ENCODE data around the gene COA1. TPM values are rescaled to one million over a fixed set of nuclear protein-coding genes. Genes with fewer than 3 reads are reported as not detected.

The COA1 gene
- total RNA-seq, 2 experiments from 2014 or later = 78.9 to 79.6 TPM

DNA sequence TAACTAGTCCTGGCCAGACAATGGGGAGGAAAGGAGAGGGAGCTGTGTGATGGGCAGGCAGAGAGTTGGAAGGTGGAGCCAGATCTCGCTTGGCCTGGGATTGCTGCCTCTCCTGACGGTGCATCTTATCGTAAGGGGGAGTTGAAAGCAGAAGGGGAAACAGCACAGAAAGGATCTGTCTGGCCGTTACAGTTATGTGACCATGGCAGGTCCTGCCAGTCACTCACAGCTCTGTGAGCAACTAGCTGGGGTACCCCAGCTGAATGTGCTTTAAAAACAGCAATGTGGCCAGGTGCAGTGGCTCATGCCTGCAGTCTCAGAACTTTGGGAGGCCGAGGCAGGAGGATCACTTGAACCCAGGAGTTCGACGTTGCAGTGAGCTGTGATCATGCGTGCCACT, 37.2 kb upstream of the COA1 start:
- ChIA-PET CTCF (interaction anchor here (1.1 kb wide), 1 partner anchor 72 kb away, joined by 6 read pairs; no protein-coding TSS in a partner anchor), POLR2A (no interaction called here)
- peaks cover 32% of the 10 kb centered on the region for H3K4me1 Mint-ChIP-seq (ENCODE audit: low read depth)
- intact Hi-C loops (cut with micrococcal nuclease) = no loop called here
- no peak overlapping the region for H3K27ac Mint-ChIP-seq
- peaks cover 3% of the 10 kb centered on the region for H3K36me3 Mint-ChIP-seq
- no peak overlapping the region for H3K4me3 Mint-ChIP-seq
- no peak for DNase-seq
- no peaks in the 10 kb centered on the region for H3K27me3 Mint-ChIP-seq
- H3K9me3 Mint-ChIP-seq = no peaks in the 10 kb centered on the region

DNA sequence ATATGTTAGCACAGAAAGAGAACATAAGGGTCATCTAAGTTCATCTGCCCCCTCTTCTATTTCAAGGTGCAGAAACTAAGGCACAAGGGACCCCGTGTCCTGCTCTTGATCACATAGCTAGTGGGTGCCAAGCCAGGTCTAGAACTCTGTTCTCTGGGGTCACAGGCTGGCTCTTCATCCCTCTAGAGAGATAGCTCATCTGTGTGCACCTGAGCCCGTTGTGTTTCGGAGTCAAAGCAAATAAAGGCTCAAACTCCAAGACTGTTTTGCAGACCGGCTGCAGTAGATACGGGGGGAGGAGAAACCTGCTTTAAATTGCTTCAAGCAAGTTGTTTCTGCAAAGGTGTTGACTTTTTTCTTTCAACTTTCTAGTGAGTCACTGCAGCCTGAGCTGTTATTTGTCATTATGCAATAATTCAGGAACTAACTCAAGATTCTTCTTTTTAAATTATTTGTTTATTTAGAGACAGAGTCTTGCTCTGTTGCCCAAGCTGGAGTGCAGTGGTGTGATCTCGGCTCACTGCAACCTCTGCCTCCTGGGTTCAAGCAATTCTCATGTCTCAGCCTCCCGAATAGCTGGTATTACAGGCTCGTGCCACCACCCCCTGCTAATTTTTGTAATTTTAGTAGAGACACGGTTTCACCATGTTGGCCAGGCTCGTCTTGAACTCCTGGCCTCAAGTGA, 35.6 kb upstream of the COA1 start:
- H3K9me3 Mint-ChIP-seq = no peaks in the 10 kb centered on the region
- intact Hi-C loops (cut with micrococcal nuclease) = loop anchor here (5.0 kb wide), 1 partner anchor 38 kb away; the partner anchor contains the start of gene COA1
- DNase-seq = no peak
- no peaks in the 10 kb centered on the region for H3K27me3 Mint-ChIP-seq
- H3K27ac Mint-ChIP-seq = no peak overlapping the region
- peaks cover 39% of the 10 kb centered on the region for H3K4me1 Mint-ChIP-seq (ENCODE audit: low read depth)
- ChIA-PET CTCF (interaction anchor here (0.7 to 4.8 kb wide), 3 partner anchors 64 to 184 kb away, joined by 3 to 18 read pairs (median 4); partner anchors contain the start of gene STK17A), POLR2A (interaction anchor here (1.3 kb wide), 1 partner anchor 182 kb away, joined by 3 read pairs; the partner anchor contains the start of gene STK17A)
- H3K4me3 Mint-ChIP-seq = no peak overlapping the region
- no peaks in the 10 kb centered on the region for H3K36me3 Mint-ChIP-seq

DNA sequence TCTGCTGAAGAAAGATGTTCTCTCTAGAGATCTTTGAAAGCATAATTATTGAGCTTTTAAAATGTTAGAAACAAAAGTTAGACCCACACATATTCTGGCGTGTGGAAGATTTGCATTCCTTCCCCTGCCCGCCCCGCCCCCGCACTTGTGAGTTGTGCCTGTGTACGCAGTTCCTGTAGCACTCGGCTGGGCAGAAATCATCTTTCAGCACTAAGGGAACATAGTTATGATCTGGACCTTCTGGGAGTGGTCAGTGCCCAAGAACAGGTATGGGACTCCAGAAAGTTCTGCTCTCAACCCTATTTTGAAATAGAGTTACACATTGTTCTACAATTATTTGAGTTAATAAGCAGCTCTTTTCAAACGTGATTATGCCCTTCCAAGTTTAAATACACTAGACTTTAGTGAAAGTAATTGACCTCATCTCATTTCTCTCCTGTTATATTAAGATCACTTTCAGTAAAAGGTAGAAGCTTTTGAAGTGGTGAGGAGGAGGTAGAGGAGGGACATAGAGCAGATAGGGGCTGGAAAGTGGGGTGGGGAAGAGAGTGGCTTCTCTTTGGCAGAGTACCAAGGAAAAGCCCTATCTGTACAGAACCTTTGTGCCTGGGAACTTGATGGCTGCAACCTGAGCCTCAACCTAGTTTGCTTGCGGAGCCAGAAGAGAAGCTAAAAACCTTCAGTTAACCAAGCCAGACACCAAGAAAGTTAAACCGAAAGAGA, 34.9 kb upstream of the COA1 start:
- H3K27me3 Mint-ChIP-seq = no peaks in the 10 kb centered on the region
- H3K27ac Mint-ChIP-seq = peak overlapping the region; percentile 6
- intact Hi-C loops (cut with micrococcal nuclease) = loop anchor here (5.0 kb wide), 1 partner anchor 37 kb away; the partner anchor contains the start of gene COA1
- no peaks in the 10 kb centered on the region for H3K36me3 Mint-ChIP-seq
- ChIA-PET CTCF (interaction anchor here (1.0 to 4.8 kb wide), 3 partner anchors 64 to 247 kb away, joined by 3 to 18 read pairs (median 4); partner anchors contain the start of gene STK17A), POLR2A (interaction anchor here (0.6 to 1.3 kb wide), 2 partner anchors 169 to 182 kb away, joined by 3 read pairs; partner anchors contain the start of gene STK17A)
- H3K9me3 Mint-ChIP-seq = no peaks in the 10 kb centered on the region
- H3K4me1 Mint-ChIP-seq (ENCODE audit: low read depth) = peaks cover 43% of the 10 kb centered on the region
- H3K4me3 Mint-ChIP-seq = no peak overlapping the region
- DNase-seq = peak; percentile 74

DNA sequence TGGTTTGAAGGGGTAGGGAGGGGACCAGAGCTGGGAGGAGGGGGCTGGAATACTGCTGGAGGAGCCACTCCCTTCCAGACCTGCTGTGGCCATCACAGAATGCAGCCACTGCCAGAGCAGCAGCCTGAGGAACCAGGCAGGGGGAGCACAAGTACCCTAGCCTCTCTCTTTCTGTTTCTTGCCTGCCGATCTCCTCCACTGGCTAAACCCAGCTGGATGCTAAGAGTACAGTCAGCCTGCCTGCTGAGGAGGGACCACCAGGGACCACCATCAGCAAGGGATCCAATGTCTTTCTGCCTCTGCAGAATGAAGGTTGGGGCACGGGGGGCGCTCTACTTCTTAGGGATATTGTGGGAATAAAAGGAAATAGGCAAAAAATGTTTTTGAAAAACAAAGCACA, 33.9 kb upstream of the COA1 start:
- DNase-seq = no peak
- H3K9me3 Mint-ChIP-seq = no peaks in the 10 kb centered on the region
- peaks cover 41% of the 10 kb centered on the region for H3K4me1 Mint-ChIP-seq (ENCODE audit: low read depth)
- ChIA-PET CTCF (interaction anchor here (0.6 to 4.8 kb wide), 2 partner anchors 149 to 181 kb away, joined by 3 to 18 read pairs; partner anchors contain the start of gene STK17A), POLR2A (no interaction called here)
- H3K36me3 Mint-ChIP-seq = no peaks in the 10 kb centered on the region
- H3K4me3 Mint-ChIP-seq = no peak overlapping the region
- no peak overlapping the region for H3K27ac Mint-ChIP-seq
- intact Hi-C loops (cut with micrococcal nuclease) = loop anchor here (5.0 kb wide), 1 partner anchor 36 kb away; the partner anchor contains the start of gene COA1
- no peaks in the 10 kb centered on the region for H3K27me3 Mint-ChIP-seq

DNA sequence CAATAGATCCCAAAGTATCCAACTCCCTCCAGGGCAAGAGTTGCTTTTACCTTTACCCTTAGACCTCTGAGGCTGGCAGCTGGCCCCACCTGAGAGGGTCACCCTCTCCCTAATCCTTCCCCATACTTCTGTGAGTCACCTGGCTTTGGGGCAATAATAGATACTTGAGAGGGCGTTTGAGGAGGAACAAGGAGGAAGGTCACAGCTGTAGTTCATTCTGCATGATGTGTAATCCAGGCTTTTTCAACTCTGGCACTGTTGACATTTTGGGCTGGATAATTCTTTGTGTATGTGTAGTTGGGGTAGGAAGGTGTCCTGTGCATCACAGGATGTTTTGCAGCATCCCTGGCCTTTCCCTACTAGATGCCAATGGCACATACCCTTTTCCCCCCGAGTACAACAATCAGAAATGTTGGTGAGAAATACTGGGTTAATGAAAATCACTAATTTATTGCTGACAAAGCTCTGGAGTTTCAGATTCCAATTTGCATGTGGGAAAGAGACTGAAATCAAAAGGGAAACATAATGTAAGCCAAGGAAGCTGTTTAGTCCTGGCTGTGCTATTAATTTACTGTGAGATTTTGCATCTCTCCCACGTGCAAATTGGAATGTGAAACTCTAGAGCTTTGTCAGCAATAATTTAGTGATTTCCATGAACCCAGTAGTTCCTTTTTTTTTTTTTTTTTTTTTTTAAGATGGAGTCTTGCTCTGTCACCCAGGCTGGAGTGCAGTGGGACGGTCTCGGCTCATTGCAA, 32.8 kb upstream of the COA1 start:
- no peak for DNase-seq
- Mint-ChIP-seq H3K27me3 (peaks cover 4% of the 10 kb centered on the region), H3K9me3 (no peaks in the 10 kb centered on the region), H3K27ac (no peak overlapping the region), H3K4me1 (ENCODE audit: low read depth) (peaks cover 51% of the 10 kb centered on the region), H3K36me3 (no peaks in the 10 kb centered on the region), H3K4me3 (no peak overlapping the region)
- ChIA-PET CTCF (interaction anchor here (0.6 to 4.8 kb wide), 4 partner anchors 76 to 180 kb away, joined by 3 to 18 read pairs (median 3); partner anchors contain the start of gene STK17A), POLR2A (interaction anchor here (0.7 kb wide), 1 partner anchor 16 kb away, joined by 3 read pairs; no protein-coding TSS in a partner anchor)
- intact Hi-C loops (cut with micrococcal nuclease) = loop anchor here (5.0 kb wide), 1 partner anchor 35 kb away; the partner anchor contains the start of gene COA1

DNA sequence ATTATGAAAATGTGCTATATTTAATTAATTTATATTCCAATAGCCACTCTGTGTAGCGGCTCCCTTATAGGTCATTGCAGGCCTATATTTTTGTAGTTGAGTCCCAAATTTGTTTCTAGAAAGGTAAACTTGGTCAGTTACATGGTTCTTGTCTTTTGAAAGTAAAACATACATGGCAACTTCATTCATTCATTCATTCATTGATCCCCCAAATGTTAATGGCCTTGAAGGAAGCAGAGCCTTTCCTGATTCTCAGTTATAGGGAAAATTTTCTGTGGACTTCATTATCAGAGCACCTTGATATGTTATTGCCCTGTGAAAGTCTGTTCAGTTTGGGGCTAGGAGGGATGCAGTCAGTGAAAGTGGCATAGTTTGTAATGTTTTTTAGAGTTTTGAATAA, 32.1 kb upstream of the COA1 start:
- intact Hi-C loops (cut with micrococcal nuclease) = loop anchor here (5.0 kb wide), 1 partner anchor 34 kb away; the partner anchor contains the start of gene COA1
- CTCF ChIA-PET = interaction anchor here (1.0 to 4.8 kb wide), 3 partner anchors 77 to 179 kb away, joined by 3 to 18 read pairs (median 3); partner anchors contain the start of gene STK17A
- Mint-ChIP-seq H3K27ac (no peak overlapping the region), H3K27me3 (peaks cover 5% of the 10 kb centered on the region), H3K4me1 (ENCODE audit: low read depth) (peaks cover 58% of the 10 kb centered on the region), H3K9me3 (no peaks in the 10 kb centered on the region), H3K36me3 (no peaks in the 10 kb centered on the region), H3K4me3 (no peak overlapping the region)
- POLR2A ChIA-PET = no interaction called here
- DNase-seq = no peak

DNA sequence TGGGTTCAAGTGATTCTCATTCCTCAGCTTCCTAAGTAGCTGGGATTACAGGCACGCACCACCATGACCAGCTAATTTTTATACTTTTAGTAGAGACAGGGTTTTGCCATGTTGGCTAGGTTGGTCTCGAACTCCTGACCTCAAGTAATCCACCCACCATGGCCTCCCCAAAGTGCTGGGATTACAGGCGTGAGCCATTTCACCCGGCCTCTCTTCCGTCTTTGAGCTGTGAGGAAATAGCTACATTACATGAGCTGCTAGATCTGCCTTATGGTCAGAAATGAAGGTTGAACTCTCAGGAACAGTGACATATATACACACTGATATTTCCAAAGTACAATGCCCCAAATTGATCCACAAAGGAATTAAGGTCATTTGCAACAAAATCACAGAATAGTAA, 31.5 kb upstream of the COA1 start:
- H3K4me3 Mint-ChIP-seq = no peak overlapping the region
- peaks cover 62% of the 10 kb centered on the region for H3K4me1 Mint-ChIP-seq (ENCODE audit: low read depth)
- H3K36me3 Mint-ChIP-seq = no peaks in the 10 kb centered on the region
- intact Hi-C loops (cut with micrococcal nuclease) = loop anchor here (5.0 kb wide), 1 partner anchor 34 kb away; the partner anchor contains the start of gene COA1
- no peak for DNase-seq
- H3K9me3 Mint-ChIP-seq = no peaks in the 10 kb centered on the region
- H3K27ac Mint-ChIP-seq = no peak overlapping the region
- ChIA-PET POLR2A (interaction anchor here (0.6 kb wide), 2 partner anchors 177 to 358 kb away, joined by 4 to 5 read pairs; no protein-coding TSS in a partner anchor), CTCF (interaction anchor here (1.0 to 4.8 kb wide), 3 partner anchors 77 to 178 kb away, joined by 3 to 18 read pairs (median 3); partner anchors contain the start of gene STK17A)
- peaks cover 8% of the 10 kb centered on the region for H3K27me3 Mint-ChIP-seq

DNA sequence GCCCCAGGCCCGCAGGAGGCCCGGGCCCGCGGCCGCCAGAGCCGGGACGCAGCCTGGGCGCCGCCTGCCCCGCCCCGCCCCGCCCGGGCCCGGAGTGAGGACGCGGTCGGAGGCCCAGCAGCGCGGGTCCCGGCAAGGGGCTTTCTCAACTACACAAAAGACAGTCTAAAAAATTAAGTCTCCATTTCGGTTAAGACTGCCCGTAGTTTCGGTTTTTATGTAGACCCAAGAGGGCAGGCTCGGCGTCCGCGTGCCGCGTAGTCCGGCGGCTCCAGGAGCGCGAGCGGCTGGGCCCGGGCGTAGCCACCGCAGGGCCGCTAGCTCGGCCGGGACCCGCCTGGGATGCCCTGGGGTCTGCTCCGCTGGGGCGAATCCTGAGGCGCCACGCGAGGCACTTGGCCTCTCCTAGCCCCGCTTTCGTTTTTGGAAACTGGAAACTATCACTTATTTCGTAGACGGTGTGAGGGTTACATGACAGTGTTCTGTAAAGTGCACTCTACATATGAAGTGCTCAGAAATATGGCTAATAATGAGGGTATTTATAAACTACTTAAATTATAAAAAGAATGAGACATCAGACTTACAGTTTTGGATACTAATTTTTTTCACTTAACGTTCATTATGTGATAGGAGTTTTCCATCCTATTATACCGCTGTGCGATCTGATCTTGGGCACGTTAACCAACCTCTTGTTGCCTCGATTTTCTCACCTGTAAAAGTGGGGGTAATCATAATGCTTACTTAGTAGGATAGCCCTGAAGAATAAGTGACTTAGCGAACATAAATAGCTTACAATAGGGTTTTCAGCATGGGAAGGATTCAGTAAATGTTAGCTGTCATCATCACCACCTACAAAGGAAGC, 29.7 kb upstream of the COA1 start:
- ChIA-PET POLR2A (interaction anchor here (0.6 to 1.1 kb wide), 2 partner anchors 23 to 176 kb away, joined by 3 to 4 read pairs; partner anchors contain the start of gene STK17A), CTCF (interaction anchor here (0.6 to 4.0 kb wide), 7 partner anchors 22 to 817 kb away, joined by 3 to 20 read pairs (median 4); partner anchors contain the start of genes COA1 and STK17A)
- Mint-ChIP-seq H3K4me3 (peak overlapping the region; percentile 82), H3K9me3 (no peaks in the 10 kb centered on the region), H3K27me3 (peaks cover 10% of the 10 kb centered on the region), H3K36me3 (no peaks in the 10 kb centered on the region), H3K27ac (no peak overlapping the region), H3K4me1 (ENCODE audit: low read depth) (peaks cover 53% of the 10 kb centered on the region)
- peak; percentile 60 for DNase-seq
- intact Hi-C loops (cut with micrococcal nuclease) = loop anchor here (1.0 to 2.0 kb wide), 2 partner anchors 8 to 76 kb away; no protein-coding TSS in a partner anchor

DNA sequence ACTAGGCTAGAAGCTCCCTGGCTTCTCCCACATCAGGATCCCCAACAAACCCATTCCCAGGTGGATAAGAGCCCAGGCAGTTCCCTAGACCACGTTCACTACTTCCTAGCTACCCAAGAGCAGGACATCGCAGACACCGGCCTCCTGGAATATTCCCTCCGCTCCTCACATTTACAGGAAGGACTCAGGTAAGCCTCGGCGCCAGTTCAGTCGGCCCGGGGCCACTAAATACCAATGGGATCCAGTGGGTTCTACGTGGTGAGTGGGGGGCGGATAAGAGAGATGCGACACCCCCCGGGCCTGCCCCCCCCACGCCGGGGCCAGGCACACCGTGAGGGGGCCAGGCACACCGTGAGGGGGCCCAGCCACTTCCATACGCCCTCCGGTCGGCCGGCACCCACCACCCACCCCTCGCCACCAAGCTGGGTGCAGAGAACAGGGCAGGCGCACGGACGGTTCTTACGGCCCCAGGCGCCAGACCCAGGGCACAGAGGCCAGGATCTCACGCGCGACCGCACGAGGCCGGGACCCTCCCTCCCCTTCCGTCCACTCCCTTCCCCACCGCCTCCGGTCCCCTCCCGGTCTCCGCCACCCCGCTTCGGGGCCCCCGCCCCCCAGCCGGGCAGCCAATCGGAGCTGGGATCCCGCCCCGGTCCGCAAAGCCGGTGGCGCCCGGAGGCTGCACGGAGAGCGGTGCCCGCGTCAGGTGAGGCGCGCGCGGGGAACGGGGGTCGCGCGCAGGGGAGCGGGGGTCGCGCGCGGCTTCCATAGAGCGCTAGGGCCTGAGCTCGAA, 28.9 kb upstream of the COA1 start, which contains the start of gene BLVRA:
TSS of gene BLVRA (plus strand) at position 652 of the 793 bp plus-strand sequence. CDS start 12,479 bp downstream, outside the sequence.
- peak; percentile 76 for DNase-seq
- Mint-ChIP-seq H3K4me3 (peak within 1 kb of the TSS; percentile 82), H3K4me1 (ENCODE audit: low read depth) (peaks cover 47% of the 10 kb centered on the region), H3K27me3 (peaks cover 13% of the 10 kb centered on the region), H3K27ac (no peak within 1 kb of the TSS), H3K9me3 (no peaks in the 10 kb centered on the region), H3K36me3 (no peaks in the 10 kb centered on the region)
- ChIA-PET CTCF (interaction anchor here (0.6 to 4.0 kb wide), 7 partner anchors 21 to 816 kb away, joined by 3 to 20 read pairs (median 4); partner anchors contain the start of genes COA1 and STK17A), POLR2A (interaction anchor here (1.1 kb wide), 1 partner anchor 175 kb away, joined by 4 read pairs; the partner anchor contains the start of gene STK17A)
- intact Hi-C loops (cut with micrococcal nuclease) = loop anchor here (2.0 kb wide), 1 partner anchor 77 kb away; no protein-coding TSS in a partner anchor
